GM12872 (cell line): ENCODE data around the gene DISP2.

Experiments
- CTCF ChIP-seq: IDR thresholded peaks from 3 replicates; pipeline ENCODE4 v1.5.1; 2011; ENCODE audit warnings: low read depth, mild to moderate bottlenecking, low read length, moderate library complexity; ENCODE audit not compliant: insufficient read depth

DISP2 gene

GRCh38 chr15:40334941-40335795, 22.9 kb upstream of the DISP2 start:
- no peak for TF ChIP-seq CTCF

GRCh38 chr15:40335938-40336743, 21.9 kb upstream of the DISP2 start:
- no peak for TF ChIP-seq CTCF

- TF ChIP-seq CTCF: peak; percentile 70
Measured at GRCh38 chr15:40336744-40337122, 21.3 kb upstream of the DISP2 start.

GRCh38 chr15:40337597-40337996, 20.4 kb upstream of the DISP2 start:
- TF ChIP-seq CTCF: no peak

GRCh38 chr15:40338041-40338657, 19.9 kb upstream of the DISP2 start:
- TF ChIP-seq CTCF: peak; percentile 97

- TF ChIP-seq CTCF: no peak
Measured at GRCh38 chr15:40338921-40339620, 18.9 kb upstream of the DISP2 start.

GRCh38 chr15:40339621-40339945, 18.4 kb upstream of the DISP2 start:
- no peak for TF ChIP-seq CTCF
